GM18868 (cell line): ENCODE measurements around the gene ZNF764.
"Not testable (repeated sequence)": the region's sequence is repeated elsewhere in the genome, so short reads cannot be mapped to it uniquely, and the experiment has no call there.

ENCODE experiments used
- ATAC-seq: cut with Tn5 transposase; IDR thresholded peaks from one replicate; pipeline ENCODE4 v1.9.1; 2021; ENCODE audit warnings: mild to moderate bottlenecking, moderate library complexity; ENCODE audit not compliant: unreplicated experiment

Gene ZNF764

GRCh38 chr16:30557957-30558788 lies at the start of gene ZNF764:
TSS of gene ZNF764 (minus strand) at chr16:30558374. CDS start at chr16:30558182, 192 bp downstream.
- ATAC-seq: peak; percentile 97

GRCh38 chr16:30606004-30606403 lies 47.8 kb upstream of the ZNF764 start:
- ATAC-seq: no peak

GRCh38 chr16:30605158-30605557 lies 47.0 kb upstream of the ZNF764 start:
- no peak for ATAC-seq

- ATAC-seq: no peak
These were observed 46.3 kb upstream of the ZNF764 start for GRCh38 chr16:30604316-30604947.

- no peak for ATAC-seq
These were observed 45.8 kb upstream of the ZNF764 start for GRCh38 chr16:30603945-30604315.

- ATAC-seq: no peak
These were observed 44.6 kb upstream of the ZNF764 start for GRCh38 chr16:30602616-30603277.

GRCh38 chr16:30601966-30602365 lies 43.8 kb upstream of the ZNF764 start:
- ATAC-seq: no peak

GRCh38 chr16:30600929-30601328 lies 42.8 kb upstream of the ZNF764 start:
- no peak for ATAC-seq

GRCh38 chr16:30600215-30600614 lies 42.0 kb upstream of the ZNF764 start:
- no peak for ATAC-seq

GRCh38 chr16:30592871-30593270 lies 34.7 kb upstream of the ZNF764 start:
- no peak for ATAC-seq

- ATAC-seq: not testable (repeated sequence)
These were observed 32.7 kb upstream of the ZNF764 start for GRCh38 chr16:30590869-30591268.

GRCh38 chr16:30589582-30589981 lies 31.4 kb upstream of the ZNF764 start:
- ATAC-seq: not testable (repeated sequence)

GRCh38 chr16:30588651-30589050 lies 30.5 kb upstream of the ZNF764 start:
- ATAC-seq: no peak

- ATAC-seq: peak; percentile 92
These were observed 27.4 kb upstream of the ZNF764 start, which contains the start of gene ZNF785 for GRCh38 chr16:30585400-30586191. TSS of gene ZNF785 (minus strand) at chr16:30585697. CDS start at chr16:30585611, 86 bp downstream.

GRCh38 chr16:30585022-30585399 lies 26.8 kb upstream of the ZNF764 start:
- no peak for ATAC-seq

- no peak for ATAC-seq
These were observed 24.6 kb upstream of the ZNF764 start for GRCh38 chr16:30582611-30583340.

- ATAC-seq: no peak
These were observed 23.3 kb upstream of the ZNF764 start for GRCh38 chr16:30581457-30581856.

GRCh38 chr16:30574678-30575077 lies 16.5 kb upstream of the ZNF764 start:
- ATAC-seq: no peak

GRCh38 chr16:30571445-30572322 lies 13.5 kb upstream of the ZNF764 start, which contains the start of gene ZNF688:
TSS of gene ZNF688 (minus strand) at chr16:30571714. CDS start at chr16:30571629, 85 bp downstream.
- ATAC-seq: peak; percentile 78
